Psoas muscle (tissue), 8 donors: ENCODE results near the gene C3orf62. TPM values are rescaled to one million over a fixed set of nuclear protein-coding genes. Genes with fewer than 3 reads are reported as not detected.
A peak's percentile ranks its signal among the peaks of the same experiment; 100 is the strongest.

ENCODE experiments used
- ATAC-seq, 4 donors: fragments of 200-7000 bp; cut with Tn5 transposase; one replicate each; pipeline ENCODE4 v1.9.1; 2020; ENCODE audit warnings: moderate library complexity in 3 of 4, mild to moderate bottlenecking in 2 of 4
- DNase-seq, 2 donors: peaks; one replicate each; pipeline ENCODE4 v3.0.0-alpha.2; 2020
- H3K27ac ChIP-seq: fragments of 200-600 bp; one replicate; pipeline ENCODE4 v1.8.0; 2022
- H3K27me3 ChIP-seq, 3 donors: fragments of 200-600 bp in 1 of 3; one replicate each; pipeline versions ENCODE4 v1.6.1 to v1.8.0; 2013 to 2022; ENCODE audit warnings: low read length in 2 of 3, mild to moderate bottlenecking in 2 of 3, moderate library complexity in 1 of 3; ENCODE audit not compliant: insufficient read depth in 3 of 3
- H3K36me3 ChIP-seq, 2 donors: fragments of 200-600 bp in 1 of 2; one replicate each; pipeline versions ENCODE4 v1.6.1 to v1.8.0; 2013 to 2022; ENCODE audit warnings: low read depth in 1 of 2, mild to moderate bottlenecking in 1 of 2, moderate library complexity in 1 of 2; ENCODE audit not compliant: insufficient read depth in 1 of 2
- H3K4me1 ChIP-seq: fragments of 200-600 bp; one replicate; pipeline ENCODE4 v1.8.0; 2022
- H3K4me3 ChIP-seq: fragments of 200-600 bp; one replicate; pipeline ENCODE4 v1.8.0; 2022; ENCODE audit warnings: mild to moderate bottlenecking
- H3K9me3 ChIP-seq: fragments of 200-600 bp; one replicate; pipeline ENCODE4 v1.8.0; 2022
- WGBS, 3 donors: extraction: QIAGEN DNeasy Blood & Tissue Kit; methylation state at CpG; one replicate each; pipeline versions ENCODE4 v1.1.6 to v1.1.7; 2013; 5-methylcytosine and 5-hydroxymethylcytosine counted together
- intact Hi-C, 2 donors: fragments of 100-400 bp; cut with DNase I; formaldehyde crosslinking; loops; one replicate each; pipeline versions ENCODE4 v1.11.0 to v1.14.2; 2022
- polyA plus RNA-seq, 3 donors: library from polyadenylated mRNA; stranded (reverse); fragments of 200-250 nt; gene quantifications; one replicate each; pipeline ENCODE4 v1.2.3, GENCODE V29; 2013
- total RNA-seq, 4 donors: library from RNA; stranded (reverse); fragmentation: NEBNext Ultra II Directional in 2 of 4; extraction: Animal tissue kit (Norgen Biotek cat#: 25700) in 2 of 4; gene quantifications; one replicate each; pipeline versions ENCODE4 v1.2.1 to v1.2.4, GENCODE V29; 2021 to 2023
- TF ChIP-seq, protein P1 (sequence below): fragments of 200-600 bp; IDR thresholded peaks from one replicate; pipeline ENCODE4 v1.8.0; 2022; ENCODE audit warnings: antibody characterized with exemption
- donor health status: healthy with polysubstance abuse.
- donor health status: DM: no; HTN: no; CAD: no; lungs with moderate emphysema.
- donor health status: Bipolar disorder and iron deficiency.
- donor health status: healthy.
- donor health status: DM: yes; HTN: yes; CAD: no.
- donor health status: DM: no; HTN: no; CAD: no.
- donor health status: DM: no; HTN: no; CAD: no.
- donor health status: DM: yes; HTN: yes; CAD: no.

C3orf62 gene
- total and polyA plus RNA-seq, 7 donors = 1.5 to 3.7 (median 1.9) TPM

DNA sequence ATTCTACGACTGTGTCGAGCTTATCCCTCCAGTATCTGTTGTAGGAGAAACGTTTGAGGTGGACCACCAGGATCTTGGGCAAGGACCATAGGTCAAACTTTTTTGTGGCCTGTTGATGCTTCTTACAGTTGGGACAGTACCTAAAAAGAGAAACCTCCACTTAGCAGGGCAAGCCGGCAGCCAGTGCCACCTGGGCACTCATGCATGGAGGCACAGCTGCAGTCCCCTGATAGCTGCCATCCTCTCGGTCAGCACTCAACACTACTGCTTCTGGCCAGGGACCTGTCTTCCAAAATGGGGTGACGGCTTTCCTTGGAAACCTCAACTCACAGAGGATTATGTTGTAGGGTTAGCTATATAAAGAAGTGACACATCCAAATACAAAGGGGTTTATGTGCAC lies 7.0 kb upstream of the C3orf62 start:
- intact Hi-C loops = no loop called here
- no peak for DNase-seq
- TF ChIP-seq, protein P1, sequence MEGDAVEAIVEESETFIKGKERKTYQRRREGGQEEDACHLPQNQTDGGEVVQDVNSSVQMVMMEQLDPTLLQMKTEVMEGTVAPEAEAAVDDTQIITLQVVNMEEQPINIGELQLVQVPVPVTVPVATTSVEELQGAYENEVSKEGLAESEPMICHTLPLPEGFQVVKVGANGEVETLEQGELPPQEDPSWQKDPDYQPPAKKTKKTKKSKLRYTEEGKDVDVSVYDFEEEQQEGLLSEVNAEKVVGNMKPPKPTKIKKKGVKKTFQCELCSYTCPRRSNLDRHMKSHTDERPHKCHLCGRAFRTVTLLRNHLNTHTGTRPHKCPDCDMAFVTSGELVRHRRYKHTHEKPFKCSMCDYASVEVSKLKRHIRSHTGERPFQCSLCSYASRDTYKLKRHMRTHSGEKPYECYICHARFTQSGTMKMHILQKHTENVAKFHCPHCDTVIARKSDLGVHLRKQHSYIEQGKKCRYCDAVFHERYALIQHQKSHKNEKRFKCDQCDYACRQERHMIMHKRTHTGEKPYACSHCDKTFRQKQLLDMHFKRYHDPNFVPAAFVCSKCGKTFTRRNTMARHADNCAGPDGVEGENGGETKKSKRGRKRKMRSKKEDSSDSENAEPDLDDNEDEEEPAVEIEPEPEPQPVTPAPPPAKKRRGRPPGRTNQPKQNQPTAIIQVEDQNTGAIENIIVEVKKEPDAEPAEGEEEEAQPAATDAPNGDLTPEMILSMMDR = no peak

DNA sequence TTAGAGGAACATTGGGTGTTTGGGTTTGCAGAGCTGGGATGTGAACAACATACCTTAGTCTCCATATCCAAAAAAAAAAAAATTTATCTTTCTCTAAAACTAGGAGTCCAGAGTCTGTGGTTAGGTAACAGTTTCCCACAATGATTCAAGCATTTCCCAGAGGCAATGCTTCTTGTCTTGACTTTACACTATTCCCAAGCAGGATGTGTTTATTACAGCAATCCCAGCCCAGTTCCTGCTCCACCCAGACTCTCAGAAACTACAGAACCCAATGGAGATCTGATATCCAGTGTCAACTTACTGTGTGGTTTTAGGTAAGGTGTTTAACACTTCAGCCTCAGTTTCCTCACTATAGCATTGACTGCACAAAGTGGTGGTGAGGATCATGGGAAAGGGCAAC lies 2.3 kb upstream of the C3orf62 start:
- ATAC-seq = no peak
- H3K4me3 ChIP-seq = no peak overlapping the region
- H3K27ac ChIP-seq = peak overlapping the region; percentile 94
- no peaks in the 10 kb centered on the region for H3K27me3 ChIP-seq
- H3K9me3 ChIP-seq = no peaks in the 10 kb centered on the region
- H3K36me3 ChIP-seq = peaks cover 13 to 55% of the 10 kb centered on the region in 2 donors
- intact Hi-C loops = loop anchor here in 1 of 2 donors (5.0 kb wide), 1 partner anchor 107 kb away; the partner anchor contains the start of gene KLHDC8B
- H3K4me1 ChIP-seq = peaks cover 22% of the 10 kb centered on the region
- TF ChIP-seq, protein P1 = no peak
- DNase-seq = no peak

More for the DNA sequence above, 7.0 kb upstream of the C3orf62 start:
- no peaks in the 10 kb centered on the region for H3K9me3 ChIP-seq
- no peaks in the 10 kb centered on the region for H3K27me3 ChIP-seq
- 83 to 90% (median 85%) methylated on average over 6 of the region's 6 CpGs for WGBS, 3 donors
- H3K4me3 ChIP-seq = no peak overlapping the region
- ATAC-seq = no peak
- peaks cover 27 to 91% of the 10 kb centered on the region in 2 donors for H3K36me3 ChIP-seq
- no peak overlapping the region for H3K27ac ChIP-seq
- peaks cover 1% of the 10 kb centered on the region for H3K4me1 ChIP-seq

DNA sequence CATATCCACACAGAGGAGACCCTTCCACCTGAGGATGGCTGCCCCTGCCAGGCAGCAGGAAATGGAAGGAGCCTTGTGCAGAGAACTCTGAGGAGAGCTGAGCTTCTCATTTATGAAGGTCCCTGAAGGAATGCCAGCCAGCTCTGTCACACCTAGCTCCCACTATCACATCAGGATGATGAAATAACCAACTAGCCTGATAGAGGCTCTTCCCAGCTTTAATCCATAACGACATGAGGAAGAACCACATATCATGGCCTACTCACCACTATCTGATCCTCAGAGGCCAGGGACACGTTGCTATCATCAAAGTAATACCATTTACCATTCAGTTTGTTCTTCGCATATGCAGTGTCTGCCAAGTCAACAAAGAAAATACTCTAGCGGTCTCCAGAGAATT lies 1.5 kb upstream of the C3orf62 start:
- H3K36me3 ChIP-seq = peaks cover 7 to 47% of the 10 kb centered on the region in 2 donors
- 38 to 71% (median 43%) methylated on average over 4 of the region's 4 CpGs for WGBS, 3 donors
- H3K9me3 ChIP-seq = no peaks in the 10 kb centered on the region

DNA sequence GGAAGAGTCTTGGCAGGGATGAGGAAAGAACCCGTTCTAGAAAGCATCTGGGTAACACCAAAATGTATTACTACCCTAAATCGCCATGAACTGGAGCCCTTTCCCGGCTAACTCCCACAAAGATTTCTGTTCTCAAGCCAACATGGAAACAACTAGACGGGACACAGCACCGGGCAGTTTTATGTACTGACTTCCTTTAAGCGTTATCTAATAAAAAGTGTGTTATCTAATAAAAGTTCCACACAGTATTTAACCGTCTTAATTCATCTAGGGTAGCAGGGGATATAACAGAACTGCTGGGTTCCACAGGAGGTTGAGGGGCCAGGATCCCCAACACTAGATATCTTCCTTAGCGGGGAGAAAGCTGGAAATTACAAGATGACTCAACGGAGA lies 347 bp upstream of the C3orf62 start:
- WGBS, 3 donors = 19 to 23% (median 23%) methylated on average over 9 of the region's 9 CpGs
- TF ChIP-seq, protein P1 = no peak
- DNase-seq = no peak
- H3K36me3 ChIP-seq = peaks cover 4 to 35% of the 10 kb centered on the region in 2 donors
- H3K4me3 ChIP-seq = peak overlapping the region; percentile 72
- no peaks in the 10 kb centered on the region for H3K9me3 ChIP-seq
- peaks cover 22% of the 10 kb centered on the region for H3K4me1 ChIP-seq
- ATAC-seq = peak; percentile 3 to 38 (median 26)
- intact Hi-C loops = loop anchor here in 1 of 2 donors (5.0 kb wide), 1 partner anchor 105 kb away; the partner anchor contains the start of gene KLHDC8B
- no peaks in the 10 kb centered on the region for H3K27me3 ChIP-seq
- H3K27ac ChIP-seq = peak overlapping the region; percentile 94

More for the DNA sequence above, 1.5 kb upstream of the C3orf62 start:
- intact Hi-C loops = loop anchor here in 1 of 2 donors (5.0 kb wide), 1 partner anchor 106 kb away; the partner anchor contains the start of gene KLHDC8B
- H3K4me3 ChIP-seq = no peak overlapping the region
- H3K27me3 ChIP-seq = no peaks in the 10 kb centered on the region
- peaks cover 22% of the 10 kb centered on the region for H3K4me1 ChIP-seq
- no peak for ATAC-seq
- H3K27ac ChIP-seq = peak overlapping the region; percentile 94
- DNase-seq = no peak
- TF ChIP-seq, protein P1 = no peak
